PFSK-1 (cell line): ENCODE measurements around the gene GRID1.

Experiments
- POLR2AphosphoS5 ChIP-seq: IDR thresholded peaks from 2 replicates; pipeline ENCODE4 v1.6.1; 2012; ENCODE audit warnings: low read depth, mild to moderate bottlenecking, control low read depth, low read length, moderate library complexity
- REST ChIP-seq, 2 experiments: IDR thresholded peaks; 2 replicates each; pipeline versions ENCODE4 v1.6.1 to v1.8.0; 2011 to 2012; ENCODE audit warnings: low read depth in 2 of 2, low read length in 2 of 2, control low read depth in 1 of 2, inconsistent platforms in 1 of 2, mild to moderate bottlenecking in 1 of 2, moderate library complexity in 1 of 2; ENCODE audit not compliant: insufficient read depth in 1 of 2
- TAF1 ChIP-seq: IDR thresholded peaks from 2 replicates; pipeline ENCODE4 v1.6.1; 2012; ENCODE audit warnings: low read length, control low read depth, borderline replicate concordance; ENCODE audit not compliant: insufficient read depth

- TF ChIP-seq TAF1 (no peak), POLR2AphosphoS5 (no peak), REST (IDR thresholded peaks at IDR 0.05; ENCODE audit: insufficient read depth in 1 of 2, low read depth in 2 of 2, low read length in 2 of 2) (no peak)
Observed at GRCh38 chr10:86371116-86371515, 4.5 kb upstream of the GRID1 start.
